Stimulated activated CD8-positive, alpha-beta memory T cell treated with anti-CD3 and anti-CD28 coated beads, Interleukin-4, amount 100 ng/mL, for 4 hours (primary cell): ENCODE measurements around the gene ZNF683.
"Not testable (repeated sequence)": the region's sequence is repeated elsewhere in the genome, so short reads cannot be mapped to it uniquely, and the experiment has no call there.

ENCODE experiments used
- DNase-seq, 2 donors: peaks; one replicate each; pipeline ENCODE4 v3.0.0-alpha.2; 2020; ENCODE audit warnings: low read depth in 2 of 2, low spot score in 1 of 2

ZNF683 gene

DNA sequence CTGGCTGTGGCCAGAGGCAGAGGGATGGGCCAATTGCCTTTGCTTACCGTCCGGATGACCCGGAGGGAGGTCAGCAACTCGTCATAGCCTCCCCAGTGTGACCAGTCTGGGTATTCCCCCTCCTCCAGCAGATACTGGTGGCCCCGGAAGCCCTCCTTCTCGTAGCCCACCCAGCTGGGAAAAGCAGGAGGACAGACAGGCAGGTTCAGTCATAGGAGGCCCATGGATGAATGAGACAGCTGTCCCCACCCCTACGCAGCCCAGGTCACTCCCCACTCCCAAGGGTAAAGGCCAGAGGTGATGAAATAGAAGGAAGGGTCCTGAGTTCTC, 35.4 kb downstream of the ZNF683 start:
- DNase-seq: no peak

DNA sequence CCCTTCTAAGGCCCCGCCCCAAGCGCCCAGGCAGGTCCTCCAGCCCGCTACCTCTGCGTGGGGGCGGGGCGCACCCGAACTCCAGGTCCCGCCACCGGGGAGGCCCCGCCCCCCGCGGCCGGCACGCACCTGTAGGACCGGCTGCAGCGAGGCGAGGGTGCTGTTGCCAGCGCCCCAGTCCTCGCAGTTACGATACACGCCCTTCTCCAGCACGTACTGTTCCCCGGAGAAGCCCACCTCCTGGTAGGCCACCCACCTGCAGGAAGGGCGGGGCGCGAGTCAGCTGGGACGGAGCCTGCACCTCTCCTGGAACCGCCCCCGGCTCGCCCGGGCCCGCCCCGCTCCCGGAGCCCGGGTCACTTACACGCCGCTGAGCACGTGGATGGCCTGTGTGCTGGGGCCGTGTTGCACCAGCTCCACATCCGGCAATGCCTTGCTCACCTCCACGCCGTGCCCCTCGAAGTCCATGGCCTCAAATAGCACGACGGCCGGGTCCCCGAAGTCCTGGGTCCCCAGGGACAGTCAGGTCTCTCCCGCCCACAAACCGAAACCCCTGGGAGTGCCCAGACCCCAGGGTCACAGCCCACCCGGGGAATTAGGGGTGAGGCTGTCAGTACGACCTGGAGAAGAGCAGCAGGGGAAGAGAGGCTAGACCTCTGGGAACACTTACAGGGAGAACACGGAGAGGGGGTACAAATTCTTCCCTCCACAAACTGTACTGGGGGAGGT, 35.9 kb downstream of the ZNF683 start:
- peak; percentile 74 to 82 for DNase-seq

DNA sequence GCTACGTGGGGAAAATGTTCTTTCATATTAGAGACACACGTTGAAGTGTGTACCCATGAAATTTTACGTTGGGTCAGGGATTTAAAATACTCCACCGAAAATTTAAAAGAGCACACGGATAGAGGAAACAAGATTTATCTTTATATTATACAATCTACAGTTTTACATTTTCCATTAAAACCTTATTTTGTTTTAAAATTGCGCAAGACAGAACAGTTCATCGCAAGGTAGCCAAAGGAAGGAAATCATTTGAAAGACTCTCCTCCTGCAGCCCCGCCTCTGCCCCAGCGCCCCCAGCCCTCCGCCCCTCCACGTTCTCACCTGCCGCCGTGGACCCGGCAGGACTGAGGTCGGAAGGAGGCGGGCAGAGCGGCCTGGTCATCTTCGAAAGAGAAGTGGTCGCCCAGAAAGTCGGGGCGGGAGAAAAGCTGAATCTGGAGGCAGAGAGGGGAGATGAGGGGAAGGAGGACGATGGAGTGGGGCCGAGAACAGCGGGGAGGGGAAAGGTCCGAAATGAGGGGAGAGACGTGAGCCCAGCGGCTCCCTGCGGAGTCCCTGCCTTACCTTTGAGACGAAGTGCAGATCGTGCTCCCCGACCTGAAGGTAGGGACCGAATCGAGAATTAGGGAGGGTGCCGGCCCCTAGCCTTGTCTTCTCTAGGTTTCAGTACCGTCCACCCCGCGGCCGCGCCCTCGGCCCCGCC, 36.6 kb downstream of the ZNF683 start:
- DNase-seq: no peak

DNA sequence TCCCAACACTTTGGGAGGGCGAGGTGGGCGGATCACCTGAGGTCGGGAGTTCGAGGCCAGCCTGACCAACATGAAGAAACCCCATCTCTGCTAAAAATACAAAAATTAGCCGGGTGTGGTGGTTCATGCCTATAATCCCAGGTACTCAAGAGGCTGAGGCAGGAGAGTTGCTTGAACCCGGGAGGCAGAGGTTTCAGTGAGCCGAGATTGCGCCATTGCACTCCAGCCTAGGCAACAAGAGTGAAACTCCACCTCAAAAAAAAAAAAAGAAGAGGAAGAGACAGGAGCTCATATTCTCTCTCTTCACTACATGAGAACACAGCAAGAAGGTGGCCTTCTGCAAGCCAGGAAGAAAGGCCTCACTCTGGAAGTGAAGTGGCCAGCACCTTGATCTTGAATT, 39.2 kb downstream of the ZNF683 start:
- not testable (repeated sequence) for DNase-seq

DNA sequence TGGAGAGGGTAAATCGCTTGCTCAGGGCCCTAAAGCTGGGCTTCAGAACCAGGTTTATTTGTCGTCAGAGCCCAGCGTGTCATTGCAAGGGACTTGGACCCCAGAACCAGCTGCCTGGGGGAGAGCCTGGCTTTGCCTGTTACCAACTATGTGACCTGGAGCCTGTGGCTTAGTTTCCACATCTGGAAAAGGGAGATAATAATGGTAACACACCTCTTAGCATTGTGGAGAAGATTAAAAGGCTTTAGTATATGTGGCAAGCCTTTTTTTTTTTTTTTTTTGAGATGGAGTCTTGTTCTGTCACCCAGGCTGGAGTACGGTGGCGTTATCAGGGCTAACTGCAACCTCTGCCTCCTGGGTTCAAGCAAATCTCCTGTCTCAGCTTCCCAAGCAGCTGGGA, 42.3 kb downstream of the ZNF683 start:
- DNase-seq: no peak

DNA sequence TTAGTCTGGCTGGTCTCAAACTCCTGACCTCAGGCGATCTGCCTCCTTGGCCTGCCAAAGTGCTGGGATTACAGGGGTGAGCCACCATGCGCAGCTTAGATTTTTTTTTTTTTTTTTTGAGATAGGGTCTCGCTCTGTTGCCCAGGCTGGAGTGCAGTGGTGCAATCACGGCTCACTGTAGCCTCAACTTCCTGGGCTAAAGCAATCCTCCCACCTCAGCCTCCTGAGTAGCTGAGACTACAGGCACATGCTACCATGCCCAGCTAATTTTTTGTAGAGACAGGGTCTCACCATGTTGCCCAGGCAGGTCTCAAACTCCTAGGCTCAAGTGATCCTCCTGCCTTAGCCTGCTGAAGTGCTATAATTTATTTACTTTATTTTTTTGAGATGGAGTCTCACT, 43.2 kb downstream of the ZNF683 start:
- not testable (repeated sequence) for DNase-seq

DNA sequence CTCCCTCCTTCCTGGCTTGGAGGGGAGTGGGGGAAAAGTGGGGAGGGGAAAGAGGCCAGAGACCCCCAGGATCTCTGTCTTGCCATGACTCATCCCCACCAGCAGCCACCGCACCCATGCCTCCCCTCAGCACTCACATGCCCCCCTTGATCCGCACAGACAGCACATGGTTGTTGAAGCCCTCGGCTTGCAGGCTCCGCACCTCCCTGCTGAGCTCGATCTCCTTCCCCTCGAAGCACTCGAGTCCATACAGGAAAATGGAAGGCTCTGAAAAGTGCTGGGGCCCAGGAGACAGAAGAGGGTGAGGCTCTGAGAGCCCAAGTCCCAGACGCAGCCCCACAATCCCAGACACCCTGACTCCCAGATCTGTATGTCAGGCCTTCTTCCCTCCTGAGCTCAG, 44.0 kb downstream of the ZNF683 start:
- DNase-seq: no peak

DNA sequence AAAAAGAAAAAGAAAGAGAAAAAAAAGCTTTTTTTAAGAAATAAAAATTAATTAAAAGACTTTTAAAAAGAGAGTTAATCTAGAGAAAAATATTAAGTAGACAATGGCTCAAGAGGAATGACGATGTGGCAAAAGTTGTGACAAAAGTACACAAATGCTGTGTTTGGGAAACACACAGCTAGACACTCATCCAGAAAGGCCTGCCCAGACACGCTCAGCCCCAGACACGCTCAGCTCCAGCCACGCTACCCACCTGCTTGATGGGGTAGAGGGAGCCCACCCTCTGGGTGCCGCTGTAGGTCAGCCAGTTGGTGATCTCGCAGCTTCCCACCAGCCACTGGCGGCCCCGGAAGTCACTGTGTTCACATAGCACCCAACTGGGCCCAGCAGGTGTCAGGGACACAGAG, 44.6 kb downstream of the ZNF683 start:
- DNase-seq: no peak

DNA sequence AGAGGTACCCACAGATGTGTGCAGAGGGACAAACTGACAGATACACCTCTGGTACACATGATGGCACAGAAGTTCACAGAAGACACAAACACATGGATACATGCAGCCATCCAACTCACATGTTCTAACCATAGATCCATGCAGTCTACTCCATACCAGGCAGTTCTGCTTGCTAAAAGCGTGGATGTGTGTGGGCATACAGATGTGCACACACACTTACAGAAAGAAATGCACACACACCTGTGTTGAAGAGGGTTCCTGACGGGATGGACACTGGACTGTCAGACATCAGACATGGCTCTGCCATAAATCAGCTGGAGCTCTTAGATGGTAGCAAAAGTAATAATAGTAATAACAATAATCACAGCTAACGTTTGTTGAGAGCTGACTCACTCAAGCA, 48.0 kb downstream of the ZNF683 start:
- DNase-seq: no peak

DNA sequence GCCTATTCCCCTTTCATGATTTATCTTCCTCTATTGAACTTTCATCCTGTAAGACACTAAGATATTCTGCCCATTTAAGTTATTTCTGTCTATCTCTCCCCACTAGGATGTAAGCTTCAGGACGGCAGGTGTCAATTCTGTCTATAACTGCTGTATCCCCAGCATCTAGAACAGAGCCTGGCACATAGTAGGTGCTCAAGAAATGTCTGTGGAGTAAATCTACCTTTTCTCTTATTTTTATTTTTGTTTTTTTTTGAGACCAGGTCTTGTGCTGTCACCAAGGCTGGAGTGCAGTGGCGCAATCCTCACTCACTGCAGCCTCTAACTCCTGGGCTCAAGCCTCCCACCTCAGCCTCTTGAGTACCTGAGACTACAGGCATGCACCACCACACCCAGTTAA, 49.2 kb downstream of the ZNF683 start:
- DNase-seq: no peak

DNA sequence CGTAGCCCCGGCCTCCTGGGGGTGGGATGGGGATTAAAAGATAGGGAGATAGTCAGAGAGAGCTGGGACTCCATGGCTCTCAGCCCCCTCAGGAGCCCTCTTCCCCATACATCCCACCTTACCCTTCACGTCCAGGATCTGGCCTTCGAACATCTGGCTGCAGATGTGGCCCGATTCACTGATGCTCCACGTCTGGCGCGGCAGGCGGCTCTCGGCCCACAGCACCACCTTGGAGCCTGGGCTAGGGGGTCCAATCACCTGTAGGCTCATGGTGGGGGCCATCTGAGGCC, 50.6 kb downstream of the ZNF683 start:
- DNase-seq: no peak

DNA sequence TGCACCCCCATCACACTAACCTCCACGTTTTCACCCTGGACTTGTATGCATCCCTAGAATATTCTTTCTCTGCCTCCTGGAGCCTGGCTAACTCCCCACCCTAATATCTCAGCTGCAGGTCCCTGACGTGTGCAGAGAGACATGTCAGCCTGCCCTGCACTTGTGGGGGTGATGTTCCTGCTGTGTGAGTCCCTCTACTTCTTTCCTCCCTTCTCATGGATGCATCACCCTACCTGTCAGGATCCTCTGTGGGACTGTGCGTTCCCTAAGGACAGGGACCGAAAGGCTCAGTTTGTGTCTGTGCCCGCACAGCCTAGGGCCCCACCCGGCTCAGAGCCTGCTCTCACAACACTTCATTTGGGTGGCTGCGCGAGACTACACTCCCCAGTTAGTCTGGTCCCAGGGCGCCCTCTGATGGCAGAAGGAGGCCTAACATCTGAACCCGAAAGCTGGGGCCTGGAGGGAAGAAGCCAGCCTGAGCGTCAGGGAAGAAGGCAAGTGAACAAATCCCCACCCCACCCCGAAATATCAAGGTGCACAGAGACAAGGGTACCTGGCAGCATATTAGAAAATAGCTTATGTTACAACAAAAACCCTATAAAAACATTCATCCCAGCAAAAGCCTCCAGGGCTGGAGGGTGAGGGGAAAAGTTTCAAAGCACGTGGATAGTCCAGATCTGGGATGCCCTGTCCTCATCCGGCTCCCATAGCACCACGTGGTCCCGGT, 51.1 kb downstream of the ZNF683 start:
- DNase-seq: peak; percentile 78 to 99

DNA sequence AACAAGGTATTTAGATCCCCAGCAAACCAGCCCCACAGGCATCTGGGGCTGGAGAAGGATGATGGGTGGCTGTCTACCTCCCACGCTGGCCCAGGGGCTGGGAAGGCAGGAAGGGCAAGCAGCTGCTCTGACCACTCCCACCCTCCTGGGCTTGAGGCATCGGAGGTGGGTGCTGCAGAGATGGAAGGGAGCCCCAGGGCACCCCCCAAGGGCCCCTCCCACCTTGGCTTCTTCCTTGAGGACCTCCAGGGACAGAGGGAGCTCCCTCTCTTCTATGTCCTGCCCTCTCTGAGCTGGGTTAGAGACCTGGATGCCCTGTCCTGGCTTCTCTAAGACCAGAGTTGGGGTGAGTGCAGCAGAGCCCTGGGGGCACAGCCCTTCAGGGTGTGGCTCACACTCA, 51.7 kb downstream of the ZNF683 start:
- DNase-seq: no peak

DNA sequence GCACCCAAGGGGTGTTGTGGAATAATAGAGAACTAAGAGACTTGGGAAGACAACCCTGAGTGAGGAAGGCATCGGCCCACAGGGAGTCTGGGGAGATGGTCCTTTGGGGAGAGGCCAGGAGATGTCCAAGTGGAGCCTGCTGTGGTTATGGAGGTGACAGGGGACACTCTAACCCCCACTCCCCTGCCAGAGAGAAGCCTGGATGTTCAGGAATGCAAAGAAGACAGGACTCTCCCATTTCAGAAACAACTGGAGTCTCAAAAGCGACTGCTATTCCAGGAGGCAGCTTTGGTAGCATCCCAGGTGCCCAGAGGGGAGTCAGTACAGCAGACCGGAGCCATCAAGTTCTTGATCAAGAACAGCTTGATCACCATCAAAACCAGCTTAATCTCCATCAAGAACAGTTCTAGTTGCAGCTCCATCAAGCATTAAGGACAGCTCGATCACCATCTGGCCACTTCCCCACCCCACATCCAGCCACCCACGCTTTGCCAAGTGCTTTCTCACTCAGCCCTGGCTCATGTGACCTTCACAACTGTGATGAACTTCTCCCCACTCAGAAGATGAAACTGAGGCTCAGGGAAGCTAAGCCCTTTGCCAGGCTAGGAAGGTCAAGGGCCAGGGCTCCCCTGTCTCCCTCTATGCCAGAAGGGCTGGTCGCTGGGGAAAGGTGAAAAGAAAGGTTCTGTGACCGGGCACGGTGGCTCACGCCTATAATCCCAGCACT, 54.0 kb downstream of the ZNF683 start:
- no peak for DNase-seq

DNA sequence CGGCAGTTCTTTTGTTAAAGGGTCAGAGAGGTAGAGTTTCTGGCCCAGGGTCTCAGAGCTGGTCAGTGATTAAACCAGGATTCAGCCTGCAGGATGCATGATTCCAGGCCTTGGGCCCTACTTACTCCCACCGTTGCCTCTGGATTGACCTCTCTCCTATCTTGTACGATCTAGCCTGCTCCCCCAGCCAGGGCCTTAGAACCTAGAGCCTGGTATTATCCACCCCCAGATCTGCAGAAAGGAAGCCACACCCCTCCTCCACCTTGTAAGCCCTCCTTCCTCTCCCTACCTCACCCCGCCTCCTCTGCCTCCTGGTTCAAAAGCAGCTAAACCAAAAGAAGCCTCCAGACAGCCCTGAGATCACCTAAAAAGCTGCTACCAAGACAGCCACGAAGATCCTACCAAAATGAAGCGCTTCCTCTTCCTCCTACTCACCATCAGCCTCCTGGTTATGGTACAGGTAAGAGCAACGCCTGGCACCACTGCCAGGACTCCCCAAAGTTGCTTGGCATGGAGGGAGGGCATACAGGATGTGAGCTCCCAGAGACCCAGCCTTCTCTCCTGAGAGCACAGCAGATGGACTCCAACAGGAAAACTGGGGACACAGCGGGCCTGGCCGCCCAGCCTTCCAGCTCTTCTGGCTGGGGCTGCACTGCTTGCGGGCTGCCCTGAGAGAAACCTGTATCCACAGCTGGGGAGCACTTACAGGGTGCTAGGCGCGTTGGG, 54.8 kb downstream of the ZNF683 start, which contains the start of gene CD52:
TSS of gene CD52 (plus strand) at position 347 of the 726 bp plus-strand sequence. CDS start at position 407, 60 bp downstream.
- DNase-seq: peak; percentile 31 to 67

DNA sequence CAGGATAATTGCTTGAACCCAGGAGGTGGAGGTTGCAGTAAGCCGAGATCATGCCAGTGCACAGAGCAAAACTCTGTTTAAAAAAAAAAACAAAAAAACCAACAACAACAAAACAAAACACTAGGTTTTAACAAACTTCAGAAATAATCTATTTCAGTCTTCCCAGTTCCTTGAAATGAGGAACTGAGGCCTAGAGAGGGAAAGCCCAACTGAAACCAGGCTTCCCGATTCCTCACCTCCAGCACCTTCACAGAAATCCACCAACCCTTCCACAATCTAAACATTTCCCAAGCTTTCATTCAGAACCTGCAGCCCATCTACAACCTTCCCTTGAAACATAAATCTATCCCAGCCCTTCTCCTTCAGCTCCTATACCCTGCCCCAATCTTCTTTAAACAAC, 55.4 kb downstream of the ZNF683 start:
- DNase-seq: no peak

DNA sequence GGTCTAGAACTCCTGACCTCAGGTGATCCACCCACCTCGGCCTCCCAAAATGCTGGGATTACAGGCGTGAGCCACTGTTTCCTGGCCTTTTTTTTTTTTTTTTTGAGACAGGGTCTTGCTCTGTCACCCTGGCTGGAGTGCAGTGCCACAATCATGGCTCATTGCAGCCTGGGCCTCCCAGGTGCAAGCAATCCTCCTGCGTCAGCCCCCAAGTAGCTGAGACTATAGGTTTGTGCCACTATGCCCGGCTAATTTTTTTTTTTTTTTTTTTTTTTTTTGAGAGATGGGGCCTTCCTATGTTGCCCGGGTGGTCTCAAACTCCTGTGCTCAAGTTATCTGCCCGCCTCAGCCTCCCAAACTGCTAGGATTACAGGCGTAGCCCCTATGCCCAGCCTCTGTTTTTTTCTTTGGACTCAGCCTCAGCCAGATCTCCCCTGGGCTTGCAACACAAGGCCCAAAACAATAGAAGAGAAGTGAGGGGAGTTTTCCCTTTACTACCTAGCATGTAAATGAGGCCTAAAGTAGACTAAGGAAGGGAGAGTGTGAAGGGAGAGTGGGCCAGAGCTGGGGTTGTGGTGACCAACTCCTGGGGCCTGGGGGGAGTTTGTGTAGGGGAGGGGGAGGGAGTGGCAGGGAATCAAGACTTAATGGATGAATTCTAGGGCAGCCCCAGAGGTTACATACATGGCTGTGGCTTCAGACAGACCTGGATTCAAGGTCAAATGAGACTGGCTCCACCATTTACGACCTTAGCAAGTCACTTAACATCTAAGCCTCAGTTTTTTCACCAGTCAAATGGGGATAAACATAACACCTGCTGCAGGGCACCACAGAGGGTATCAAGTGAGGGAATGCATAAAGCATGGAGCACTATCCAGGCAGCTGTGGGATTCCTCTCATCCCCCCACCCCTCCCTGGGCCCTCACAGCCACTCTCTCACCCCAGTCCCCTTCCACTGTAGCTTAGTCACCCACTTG, 56.4 kb downstream of the ZNF683 start:
- DNase-seq: no peak

DNA sequence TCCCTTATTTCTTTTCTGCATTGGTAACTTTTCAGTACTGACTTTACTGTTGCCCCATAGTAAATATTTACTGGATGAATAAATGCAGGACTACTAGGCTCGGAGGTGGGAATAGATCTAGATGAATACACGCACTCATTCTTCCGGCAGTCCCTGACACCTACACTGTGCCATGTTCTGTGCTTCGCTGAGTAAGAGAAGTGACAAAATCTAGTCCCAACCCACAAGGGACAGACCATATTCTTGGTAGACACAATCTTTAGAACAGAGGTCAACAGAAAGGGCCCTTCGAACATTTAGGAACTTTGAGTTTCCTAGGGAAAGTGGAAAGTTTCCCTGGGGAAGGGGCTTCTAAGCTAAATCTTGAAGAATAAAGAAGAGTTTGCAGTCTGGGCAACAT, 58.0 kb downstream of the ZNF683 start:
- DNase-seq: no peak
